Breast epithelium (tissue), 4 donors: ENCODE measurements around the gene CCDC57. TPM values are rescaled to one million over a fixed set of nuclear protein-coding genes. Genes with fewer than 3 reads are reported as not detected.
A peak's percentile ranks its signal among the peaks of the same experiment; 100 is the strongest.

Source experiments
- DNase-seq, 2 donors: peaks; one replicate each; pipeline ENCODE4 v3.0.0-alpha.2; 2019; ENCODE audit warnings: low spot score in 2 of 2
- H3K27ac ChIP-seq, 2 donors: fragments of 200-600 bp; sonication (generic) in 1 of 2; one replicate each; pipeline ENCODE4 v1.5.1; 2016 to 2019; ENCODE audit warnings: mild to moderate bottlenecking in 1 of 2
- H3K27me3 ChIP-seq, 2 donors: fragments of 200-600 bp; sonication (generic) in 1 of 2; one replicate each; pipeline versions ENCODE4 v1.5.1 to v1.6.0; 2017 to 2019; ENCODE audit warnings: control low read depth in 1 of 2, mild to moderate bottlenecking in 1 of 2
- H3K36me3 ChIP-seq: fragments of 200-600 bp; one replicate; pipeline ENCODE4 v1.5.1; 2019
- H3K4me1 ChIP-seq, 2 donors: fragments of 200-600 bp; sonication (generic); one replicate each; pipeline ENCODE4 v1.5.1; 2016 to 2019; ENCODE audit warnings: control low read depth in 1 of 2
- H3K4me3 ChIP-seq, 3 donors: fragments of 200-600 bp; sonication (generic); 1 replicate in 2 of 3; 2 replicates in 1 of 3; pipeline ENCODE4 v1.5.1; 2016 to 2019; ENCODE audit warnings: mild to moderate bottlenecking in 3 of 3, moderate library complexity in 2 of 3
- H3K9me3 ChIP-seq, 2 donors: fragments of 200-600 bp; sonication (generic) in 1 of 2; one replicate each; pipeline ENCODE4 v1.5.1; 2016 to 2019; ENCODE audit warnings: control low read depth in 1 of 2
- CTCF ChIP-seq, 3 donors: fragments of 450-650 bp; IDR thresholded peaks; one replicate each; pipeline ENCODE4 v1.5.1; 2016 to 2017; ENCODE audit warnings: antibody characterized with exemption in 3 of 3, mild to moderate bottlenecking in 3 of 3, moderate library complexity in 3 of 3
- POLR2A ChIP-seq: fragments of 450-650 bp; IDR thresholded peaks from one replicate; pipeline ENCODE4 v1.6.1; 2016; ENCODE audit warnings: antibody characterized with exemption, mild to moderate bottlenecking, moderate library complexity
- POLR2AphosphoS5 ChIP-seq, 3 donors: sonication (generic); formaldehyde crosslinking; IDR thresholded peaks; one replicate each; pipeline ENCODE4 v1.6.1; 2017; ENCODE audit warnings: antibody characterized with exemption in 3 of 3
- intact Hi-C: fragments of 100-400 bp; cut with DNase I; formaldehyde crosslinking; loops from one replicate; pipeline ENCODE4 v1.15.1; 2023; ENCODE audit warnings: low total_unique reads
- total RNA-seq, 3 donors: library from RNA; depleted of rRNA; stranded (reverse); fragments of >200 nt; gene quantifications; one replicate each; pipeline ENCODE4 v1.1.0, GENCODE V29; 2016

Gene CCDC57
- total RNA-seq, 3 donors from 2014 or later, result 13.4 to 56.9 (median 52.8) TPM

GRCh38 chr17:82051776-82052637 lies 160.6 kb downstream of the CCDC57 start, which contains the start of the genes GPS1 and RFNG:
GPS1 (plus strand) TSS chr17:82051898; CDS start chr17:82051932, 34 bp downstream.
RFNG (minus strand) TSS chr17:82051811; CDS start chr17:82051766, 45 bp downstream.
- TF ChIP-seq POLR2A (no peak), POLR2AphosphoS5 (IDR thresholded peaks at IDR 0.05) (peak in 1 of 3 donors; percentile 20), CTCF (IDR thresholded peaks at IDR 0.05) (no peak)
- Histone ChIP-seq H3K27me3 (no peaks in the 10 kb centered on the region), H3K27ac (peak within 1 kb of the TSS; percentile 55 to 84), H3K9me3 (no peaks in the 10 kb centered on the region), H3K4me1 (peaks cover 6 to 23% of the 10 kb centered on the region in 2 donors), H3K36me3 (no peaks in the 10 kb centered on the region), H3K4me3 (peak within 1 kb of the TSS; percentile 79 to 98 (median 79))
- DNase-seq, result peak; percentile 65 to 76
- intact Hi-C loops, result no loop called here

Other genes with a start within 250 kb of the CCDC57 start
- 10 to 100 TPM; 15.4 to 31.8 (median 17.9) TPM for gene ASPSCR1, start 235.2 kb downstream of the CCDC57 start, total RNA-seq
- gene CENPX, start 190.0 kb downstream of the CCDC57 start, total RNA-seq, result 10 to 100 TPM; 79.5 to 94.7 (median 92.5) TPM
- gene LRRC45, start 189.5 kb downstream of the CCDC57 start, total RNA-seq, result 10 to 100 TPM in 2 of 3 donors, 1 to 10 TPM in 1; 8.0 to 18.7 (median 14.7) TPM
- 10 to 100 TPM in 2 of 3 donors, 1 to 10 TPM in 1; 7.6 to 23.0 (median 16.1) TPM for gene RAC3, start 181.2 kb downstream of the CCDC57 start, total RNA-seq
- gene DCXR, start 175.1 kb downstream of the CCDC57 start, total RNA-seq, result 100 to 1,000 TPM; 202 to 484 (median 228) TPM
- gene RFNG, start 161.0 kb downstream of the CCDC57 start, total RNA-seq, result 10 to 100 TPM; 30.5 to 49.4 (median 31.8) TPM
- 10 to 100 TPM; 68.8 to 95.4 (median 94.4) TPM for gene GPS1, start 160.9 kb downstream of the CCDC57 start, total RNA-seq
- gene DUS1L, start 147.0 kb downstream of the CCDC57 start, total RNA-seq, result 10 to 100 TPM; 55.0 to 96.4 (median 82.0) TPM
- gene FASN, start 114.6 kb downstream of the CCDC57 start, total RNA-seq, result 100 to 1,000 TPM in 1 of 3 donors, 10 to 100 TPM in 2; 95.4 to 590 (median 98.6) TPM
- 10 to 100 TPM; 10.2 to 22.6 (median 17.3) TPM for gene SLC16A3, start 16.2 kb upstream of the CCDC57 start, total RNA-seq
- gene CSNK1D, start 60.9 kb upstream of the CCDC57 start, total RNA-seq, result 10 to 100 TPM; 50.7 to 85.9 (median 75.2) TPM
- 1 to 10 TPM in 2 of 3 donors, not detected in 1; 1.3 to 1.8 TPM for gene CD7, start 104.8 kb upstream of the CCDC57 start, total RNA-seq
- gene SECTM1, start 120.9 kb upstream of the CCDC57 start, total RNA-seq, result 10 to 100 TPM; 11.5 to 23.9 (median 16.2) TPM
- gene TEX19, start 146.4 kb upstream of the CCDC57 start, total RNA-seq, result not detected
- gene UTS2R, start 158.9 kb upstream of the CCDC57 start, total RNA-seq, result under 1 TPM in 1 of 3 donors, not detected in 2; 0.33 TPM
- gene HEXD, start 205.5 kb upstream of the CCDC57 start, total RNA-seq, result 100 to 1,000 TPM in 1 of 3 donors, 10 to 100 TPM in 2; 48.2 to 157 (median 68.2) TPM
- gene OGFOD3, start 205.7 kb upstream of the CCDC57 start, total RNA-seq, result 10 to 100 TPM; 26.3 to 32.8 (median 28.5) TPM
- 10 to 100 TPM; 54.7 to 71.4 (median 61.9) TPM for gene CYBC1, start 237.9 kb upstream of the CCDC57 start, total RNA-seq
- gene NARF, start 245.9 kb upstream of the CCDC57 start, total RNA-seq, result 10 to 100 TPM; 31.9 to 59.5 (median 44.9) TPM